Measurements from ENCODE around the gene SCG2.

Gene SCG2

DNA sequence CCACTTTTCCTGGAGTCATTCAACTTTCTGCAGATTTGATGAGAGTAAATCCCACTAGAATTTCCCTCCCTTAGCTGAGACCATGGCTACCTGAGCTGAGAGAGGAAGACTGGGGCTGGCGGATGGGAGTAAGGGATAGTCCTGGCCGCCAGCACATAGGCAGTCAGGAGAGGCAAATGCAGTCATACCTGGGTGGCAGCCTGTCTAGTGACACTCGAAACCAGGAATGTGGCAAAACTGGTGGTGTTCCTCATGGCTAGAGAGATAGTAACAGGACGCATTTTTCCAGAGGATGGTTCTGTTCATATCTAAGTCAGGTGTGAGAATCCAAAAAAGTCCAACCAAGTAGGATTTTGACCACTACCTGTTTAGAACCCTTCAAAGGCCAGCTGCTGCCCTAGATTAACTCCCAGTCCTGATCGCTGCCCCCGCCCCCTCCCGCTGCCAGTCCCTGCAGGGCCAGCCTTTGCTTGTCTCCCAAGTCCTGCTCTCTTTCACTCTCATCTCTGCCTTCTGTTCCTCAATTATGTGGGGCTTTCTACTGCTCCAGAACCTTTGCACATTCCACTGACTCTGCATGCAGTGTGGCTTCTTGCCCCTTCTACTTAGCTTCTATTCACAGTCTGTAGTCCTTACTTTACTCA, 17.4 kb upstream of the SCG2 start:
- Mint-ChIP-seq H3K36me3 (no peaks in the 10 kb centered on the region), H3K27ac (no peak overlapping the region), H3K4me1 (no peaks in the 10 kb centered on the region), H3K4me3 (no peak overlapping the region), H3K27me3 (peaks cover 14% of the 10 kb centered on the region), H3K9me3 (no peaks in the 10 kb centered on the region)

DNA sequence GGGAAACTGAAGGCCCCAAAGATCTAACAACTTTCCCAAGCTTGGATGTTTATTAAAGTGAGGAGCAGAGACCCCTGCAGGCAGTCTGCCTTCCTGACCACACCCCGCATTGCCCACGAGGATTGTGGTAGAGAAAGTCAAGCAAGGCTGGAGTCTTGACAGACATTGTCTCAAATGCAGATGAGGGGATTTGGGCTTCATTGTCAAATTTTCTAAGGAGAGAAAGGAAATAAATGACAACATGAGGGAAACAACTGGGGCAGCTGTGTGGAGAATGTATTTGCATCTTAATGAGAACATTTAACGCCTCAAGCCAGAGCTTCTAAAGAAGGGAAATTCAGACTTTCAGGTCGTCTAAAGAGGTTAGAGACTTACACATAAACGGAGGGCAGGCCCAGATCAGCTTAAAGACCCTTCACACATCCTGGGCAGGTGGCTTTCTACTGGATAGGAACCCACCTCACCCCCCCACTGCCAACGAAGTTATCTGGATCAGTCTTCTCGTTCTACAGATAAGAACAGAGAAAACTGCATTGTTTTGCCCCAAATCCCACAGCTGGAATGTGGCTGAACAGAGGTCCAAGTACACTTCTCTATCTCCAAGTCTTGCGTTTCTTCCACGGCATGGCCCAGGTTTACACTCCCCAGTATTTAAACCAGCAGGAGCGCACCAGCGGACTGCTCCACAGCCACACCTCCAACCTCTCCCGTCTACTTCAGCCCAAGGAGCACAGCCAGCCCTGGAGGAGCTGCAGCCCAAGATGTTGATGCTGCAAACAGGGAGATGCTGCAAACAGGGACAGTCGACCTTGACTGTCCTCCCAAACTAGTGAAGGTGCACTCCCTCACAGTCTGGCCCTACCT, 16.2 kb upstream of the SCG2 start:
- Mint-ChIP-seq H3K4me1 (no peaks in the 10 kb centered on the region), H3K4me3 (no peak overlapping the region), H3K27ac (no peak overlapping the region), H3K27me3 (peaks cover 26% of the 10 kb centered on the region), H3K9me3 (no peaks in the 10 kb centered on the region), H3K36me3 (no peaks in the 10 kb centered on the region)

DNA sequence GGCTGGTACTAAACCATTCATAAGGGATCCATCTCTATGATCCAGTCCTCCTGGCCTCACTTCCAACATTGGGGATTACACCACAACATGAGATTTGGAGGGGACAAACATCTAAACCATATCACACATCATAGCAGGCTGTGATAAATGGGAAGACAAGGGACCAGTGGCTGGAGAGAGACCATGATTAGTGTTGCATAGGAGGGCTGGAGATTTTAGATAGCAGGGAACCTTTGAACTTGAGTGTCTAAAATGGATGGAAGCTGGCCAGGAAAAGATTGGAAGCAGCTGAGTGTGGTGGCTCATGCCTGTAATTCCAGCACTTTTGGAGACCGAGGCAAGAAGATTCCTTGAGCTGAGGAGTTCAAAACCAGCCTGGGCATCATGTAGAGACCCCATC, 12.4 kb upstream of the SCG2 start:
- Mint-ChIP-seq H3K9me3 (no peaks in the 10 kb centered on the region), H3K36me3 (no peaks in the 10 kb centered on the region), H3K27me3 (peaks cover 24% of the 10 kb centered on the region), H3K4me3 (no peak overlapping the region), H3K27ac (no peak overlapping the region), H3K4me1 (no peaks in the 10 kb centered on the region)

DNA sequence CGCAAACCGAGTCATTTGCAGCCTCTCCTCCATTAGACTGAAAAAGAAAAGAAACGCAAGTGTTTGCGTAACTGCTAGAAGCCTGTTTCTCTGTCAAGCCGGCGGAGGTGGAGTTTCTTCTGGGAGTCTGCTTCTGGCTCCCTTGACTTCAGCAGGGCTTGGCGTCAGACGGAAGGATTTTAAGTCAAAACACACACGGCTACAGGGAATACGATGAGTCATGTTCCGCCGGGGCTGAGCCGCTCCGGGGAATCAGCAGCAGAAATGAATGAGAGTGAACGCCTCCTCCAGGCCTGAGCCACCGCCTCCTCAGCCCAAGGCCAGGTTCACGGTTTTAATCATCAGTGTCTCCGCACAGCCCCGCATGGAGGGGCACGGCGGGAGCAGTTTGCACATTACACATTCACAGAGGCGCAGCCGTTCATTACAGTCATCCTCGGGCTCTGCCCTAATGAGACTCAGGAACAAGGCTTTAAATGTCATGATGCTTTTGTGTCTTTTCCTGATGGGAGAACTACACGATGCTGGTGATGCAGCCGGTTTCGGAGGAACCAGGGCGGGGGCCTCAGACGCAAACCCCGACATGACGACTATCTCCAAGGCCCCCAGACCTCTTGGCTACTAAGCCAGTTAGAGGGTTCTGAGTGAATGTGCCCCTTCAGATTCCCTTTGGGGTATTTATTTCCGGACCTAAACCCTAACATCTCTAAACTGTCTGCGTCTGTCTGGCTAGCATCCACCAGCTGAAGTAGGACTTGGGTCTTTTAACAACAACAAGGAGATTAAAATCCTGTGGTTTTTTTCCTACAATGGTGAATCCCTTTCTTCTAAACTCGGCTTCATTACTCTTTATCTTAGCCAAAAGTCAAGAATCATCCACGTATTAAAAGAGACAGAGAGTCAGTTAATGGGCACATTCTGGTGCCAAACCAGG, 11.1 kb upstream of the SCG2 start:
- Mint-ChIP-seq H3K27ac (no peak overlapping the region), H3K4me3 (no peak overlapping the region), H3K27me3 (peaks cover 24% of the 10 kb centered on the region), H3K9me3 (no peaks in the 10 kb centered on the region), H3K4me1 (no peaks in the 10 kb centered on the region), H3K36me3 (no peaks in the 10 kb centered on the region)

DNA sequence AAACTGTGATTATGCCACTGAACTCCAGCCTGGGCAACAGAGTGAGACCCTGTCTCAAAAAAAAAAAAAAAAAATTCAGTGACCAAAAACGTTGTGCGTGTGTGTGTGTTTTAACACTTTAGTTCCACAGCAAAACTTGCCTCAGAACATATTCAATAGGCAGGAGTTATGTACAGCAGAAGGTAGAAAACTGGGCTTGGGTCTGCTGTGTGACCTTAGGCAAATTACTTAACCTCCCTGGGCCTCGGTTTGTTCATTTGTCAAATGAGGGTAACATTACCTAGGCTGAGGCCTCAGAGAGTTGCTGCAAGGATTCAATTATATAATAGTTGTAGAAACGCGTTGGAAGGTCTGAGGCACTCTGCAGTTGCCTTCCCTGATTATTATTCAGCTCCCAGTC, 10.3 kb upstream of the SCG2 start:
- H3K4me1 Mint-ChIP-seq = no peaks in the 10 kb centered on the region
- H3K27me3 Mint-ChIP-seq = peaks cover 24% of the 10 kb centered on the region

DNA sequence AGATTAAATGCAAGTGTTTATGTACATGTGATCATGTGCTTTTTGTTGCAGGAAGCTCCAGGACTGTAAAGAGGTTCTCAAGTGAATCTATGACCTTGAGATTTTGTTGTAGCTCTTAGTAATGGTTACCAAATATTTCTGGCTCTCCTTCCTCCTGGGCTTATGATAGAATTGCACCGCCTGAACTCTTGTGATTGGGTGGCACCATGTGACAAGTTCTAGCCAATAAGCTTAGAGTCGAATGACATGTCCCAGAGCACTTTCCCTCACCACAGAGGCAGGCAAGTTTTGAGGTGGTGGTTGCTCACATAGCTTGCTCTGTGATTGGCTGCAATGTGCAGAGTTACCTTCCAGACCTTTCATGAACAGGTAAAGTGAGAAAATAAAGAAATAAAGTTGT, 8.9 kb upstream of the SCG2 start:
- Mint-ChIP-seq H3K4me1 (no peaks in the 10 kb centered on the region), H3K27ac (no peak overlapping the region), H3K9me3 (peaks cover 4% of the 10 kb centered on the region), H3K36me3 (no peaks in the 10 kb centered on the region), H3K4me3 (no peak overlapping the region), H3K27me3 (peaks cover 27% of the 10 kb centered on the region)

More for the DNA sequence above, 10.3 kb upstream of the SCG2 start:
- no peak overlapping the region for H3K27ac Mint-ChIP-seq
- no peaks in the 10 kb centered on the region for H3K36me3 Mint-ChIP-seq
- no peaks in the 10 kb centered on the region for H3K9me3 Mint-ChIP-seq
- H3K4me3 Mint-ChIP-seq = no peak overlapping the region

DNA sequence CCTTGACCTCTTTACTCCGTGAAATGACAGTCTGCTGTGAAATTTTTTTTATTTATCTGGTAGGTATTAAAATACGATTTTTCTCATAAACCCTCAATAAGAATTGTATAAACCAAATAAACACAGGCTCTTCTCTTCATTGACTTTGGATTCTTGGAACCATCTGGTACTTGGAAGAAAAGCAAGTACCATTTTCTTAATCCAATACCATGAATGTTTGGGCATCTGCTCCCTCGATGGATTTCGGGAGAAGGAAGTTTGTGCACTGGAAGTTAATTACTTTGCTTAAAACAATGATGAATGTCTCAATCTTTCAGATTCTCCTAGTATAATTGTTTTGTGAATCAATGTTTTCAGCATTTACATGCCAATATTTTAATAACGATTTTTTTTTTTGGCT, 5.3 kb upstream of the SCG2 start:
- Mint-ChIP-seq H3K27me3 (peaks cover 11% of the 10 kb centered on the region), H3K36me3 (no peaks in the 10 kb centered on the region), H3K27ac (no peak overlapping the region), H3K4me1 (no peaks in the 10 kb centered on the region), H3K4me3 (no peak overlapping the region), H3K9me3 (peaks cover 4% of the 10 kb centered on the region)

DNA sequence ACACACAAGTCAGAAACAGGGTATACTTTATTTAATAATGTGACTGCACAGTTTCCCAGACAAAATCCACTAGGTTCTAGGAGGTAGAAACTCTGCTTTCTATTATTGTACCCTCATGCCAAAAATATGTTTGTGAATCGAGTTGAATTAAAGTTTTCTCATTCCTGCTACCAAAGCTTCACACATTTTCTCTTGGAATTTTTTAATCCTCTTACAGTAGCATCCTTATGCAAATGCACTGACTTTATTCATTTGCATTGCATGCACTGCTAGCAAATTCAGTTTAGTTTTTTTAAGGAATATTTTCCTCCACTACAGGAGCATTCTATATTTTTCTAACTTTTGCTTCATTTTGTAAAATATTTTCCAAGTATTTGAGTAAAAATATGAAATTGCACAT, 4.8 kb upstream of the SCG2 start:
- H3K36me3 Mint-ChIP-seq = no peaks in the 10 kb centered on the region

DNA sequence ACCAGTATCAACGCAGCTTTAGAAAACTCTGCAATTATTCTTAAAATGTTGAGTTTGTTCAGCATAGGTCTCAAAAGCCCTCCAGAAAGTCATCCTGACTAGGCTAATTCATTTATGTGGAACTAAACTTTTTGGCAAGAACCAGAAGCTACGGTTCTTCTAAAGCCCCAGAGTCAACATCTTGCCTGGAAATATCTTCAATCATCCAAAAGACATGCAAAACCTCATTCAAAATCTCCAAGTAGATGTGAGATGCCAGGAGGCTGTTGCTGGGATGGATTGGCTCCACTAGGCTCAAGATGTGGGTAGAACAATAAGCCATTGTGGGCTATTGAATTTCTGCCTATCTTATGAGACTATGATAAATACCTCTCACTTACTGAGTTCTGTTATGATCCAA, 2.1 kb upstream of the SCG2 start:
- no peak overlapping the region for H3K27ac Mint-ChIP-seq

More for the DNA sequence above, 4.8 kb upstream of the SCG2 start:
- H3K4me1 Mint-ChIP-seq = no peaks in the 10 kb centered on the region
- H3K27ac Mint-ChIP-seq = no peak overlapping the region
- H3K27me3 Mint-ChIP-seq = peaks cover 11% of the 10 kb centered on the region
- H3K4me3 Mint-ChIP-seq = no peak overlapping the region
- H3K9me3 Mint-ChIP-seq = peaks cover 4% of the 10 kb centered on the region

DNA sequence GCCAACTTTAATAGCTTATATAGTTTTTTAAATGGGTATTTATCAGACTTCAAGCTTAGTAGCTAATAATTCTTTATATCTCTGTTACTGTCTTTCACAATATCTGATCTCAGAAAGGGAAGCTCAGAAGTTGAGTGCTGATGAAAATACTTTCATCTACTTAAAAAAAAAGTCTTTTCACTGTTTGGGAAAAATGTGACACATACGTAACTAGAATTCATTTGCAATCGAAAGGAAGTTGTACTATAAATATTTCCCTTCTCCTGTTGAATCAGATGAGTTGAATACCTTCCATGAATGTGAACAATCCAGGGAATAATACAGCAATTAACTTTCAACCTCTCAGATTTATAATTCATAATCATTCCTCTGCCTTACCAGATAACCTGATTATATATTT, 811 bp upstream of the SCG2 start:
- peaks cover 4% of the 10 kb centered on the region for H3K9me3 Mint-ChIP-seq
- H3K27me3 Mint-ChIP-seq = peaks cover 9% of the 10 kb centered on the region
- no peak overlapping the region for H3K4me3 Mint-ChIP-seq
- H3K27ac Mint-ChIP-seq = no peak overlapping the region
- H3K4me1 Mint-ChIP-seq = no peaks in the 10 kb centered on the region
- no peaks in the 10 kb centered on the region for H3K36me3 Mint-ChIP-seq

More for the DNA sequence above, 2.1 kb upstream of the SCG2 start:
- H3K4me1 Mint-ChIP-seq = no peaks in the 10 kb centered on the region
- peaks cover 9% of the 10 kb centered on the region for H3K27me3 Mint-ChIP-seq
- H3K9me3 Mint-ChIP-seq = peaks cover 4% of the 10 kb centered on the region
- H3K4me3 Mint-ChIP-seq = no peak overlapping the region
- H3K36me3 Mint-ChIP-seq = no peaks in the 10 kb centered on the region

DNA sequence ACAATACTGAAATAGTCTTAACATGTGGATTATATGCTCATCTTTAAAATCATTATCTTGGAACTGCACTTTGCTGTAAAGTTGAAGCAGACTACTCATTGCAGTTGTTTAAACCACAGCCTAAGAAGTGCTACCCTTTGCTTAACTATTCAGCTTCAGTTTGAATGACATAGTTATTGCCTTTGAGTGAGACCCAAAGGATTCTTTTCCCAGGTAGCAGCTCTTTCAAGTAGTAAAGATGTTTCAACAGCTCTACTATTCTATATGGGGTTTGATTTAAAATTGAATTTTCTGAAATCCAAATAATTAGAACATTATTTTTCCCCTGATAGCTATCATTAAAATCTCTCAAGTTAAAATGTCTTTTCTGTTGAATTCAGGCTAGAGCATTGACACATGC, 1.1 kb downstream of the SCG2 start:
- no peaks in the 10 kb centered on the region for H3K36me3 Mint-ChIP-seq
- no peaks in the 10 kb centered on the region for H3K9me3 Mint-ChIP-seq
- H3K4me3 Mint-ChIP-seq = no peak overlapping the region
- H3K4me1 Mint-ChIP-seq = no peaks in the 10 kb centered on the region
- H3K27me3 Mint-ChIP-seq = peaks cover 4% of the 10 kb centered on the region
- H3K27ac Mint-ChIP-seq = no peak overlapping the region

DNA sequence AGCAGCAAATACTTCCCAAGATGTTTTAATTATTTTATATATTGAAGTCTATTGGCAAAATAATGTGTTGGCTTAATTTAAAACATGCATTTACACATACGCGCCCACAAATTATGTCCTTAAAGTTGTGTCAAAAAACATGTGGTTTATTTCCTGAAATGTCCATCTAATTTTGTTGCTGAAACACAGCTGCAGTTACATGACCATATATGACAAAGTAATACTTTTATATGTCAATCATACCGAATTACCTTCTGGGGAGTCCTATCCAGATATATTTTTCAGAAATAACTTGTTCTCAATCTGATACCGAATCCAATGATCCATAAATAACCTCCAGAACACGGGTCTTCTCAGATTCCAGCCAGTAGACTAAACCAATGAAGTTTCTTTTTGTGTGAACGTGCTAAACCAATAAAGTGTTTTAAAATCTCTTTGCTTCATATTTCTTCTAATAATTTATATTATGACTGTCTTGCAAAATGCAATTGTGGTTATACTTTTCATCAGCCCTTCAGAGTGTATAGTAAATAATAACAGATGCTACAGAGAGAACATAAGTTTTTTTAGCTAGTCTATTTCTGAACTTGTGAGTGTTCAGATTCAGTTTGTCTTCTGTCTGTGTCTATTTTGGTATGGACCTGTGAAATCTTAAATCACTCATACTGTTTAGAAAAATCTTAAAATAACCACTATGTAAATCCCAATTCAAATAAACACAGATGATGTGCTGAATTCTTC, 2.4 kb downstream of the SCG2 start:
- Mint-ChIP-seq H3K36me3 (no peaks in the 10 kb centered on the region), H3K9me3 (no peaks in the 10 kb centered on the region), H3K4me3 (no peak overlapping the region), H3K27ac (no peak overlapping the region), H3K27me3 (peaks cover 3% of the 10 kb centered on the region), H3K4me1 (no peaks in the 10 kb centered on the region)

DNA sequence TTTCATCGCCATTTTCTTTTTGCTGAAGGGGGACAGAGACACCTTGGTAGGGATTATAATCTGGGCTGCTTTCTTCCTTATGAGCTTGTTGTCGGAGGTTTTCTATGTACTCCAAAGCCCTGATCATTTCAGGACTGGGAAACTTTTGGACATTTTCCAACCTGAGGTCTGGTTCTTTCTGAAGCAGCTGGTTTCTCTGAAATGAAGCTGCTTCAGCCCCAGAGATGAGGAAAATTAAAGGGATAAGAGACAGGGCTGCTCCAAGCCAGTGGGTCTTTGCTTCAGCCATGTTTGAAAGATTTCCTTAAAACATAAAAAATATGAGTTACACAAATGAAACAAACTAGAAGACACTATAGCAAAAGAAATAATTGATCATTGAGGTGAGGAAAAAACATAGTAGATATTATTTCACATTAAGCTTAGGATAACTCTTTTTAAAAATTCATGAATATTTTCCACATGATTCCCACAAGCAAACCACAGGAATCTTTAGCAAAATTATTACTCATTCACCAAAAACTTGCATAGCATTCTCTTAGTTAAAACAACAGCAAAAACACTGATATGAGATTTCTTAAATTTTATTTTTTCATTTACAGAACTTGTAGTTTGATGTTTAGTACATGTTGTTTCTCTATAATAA, 3.0 kb downstream of the SCG2 start:
- no peak overlapping the region for H3K4me3 Mint-ChIP-seq
- peaks cover 1% of the 10 kb centered on the region for H3K27me3 Mint-ChIP-seq
- H3K9me3 Mint-ChIP-seq = no peaks in the 10 kb centered on the region
- no peak overlapping the region for H3K27ac Mint-ChIP-seq
- H3K36me3 Mint-ChIP-seq = no peaks in the 10 kb centered on the region
- no peaks in the 10 kb centered on the region for H3K4me1 Mint-ChIP-seq

DNA sequence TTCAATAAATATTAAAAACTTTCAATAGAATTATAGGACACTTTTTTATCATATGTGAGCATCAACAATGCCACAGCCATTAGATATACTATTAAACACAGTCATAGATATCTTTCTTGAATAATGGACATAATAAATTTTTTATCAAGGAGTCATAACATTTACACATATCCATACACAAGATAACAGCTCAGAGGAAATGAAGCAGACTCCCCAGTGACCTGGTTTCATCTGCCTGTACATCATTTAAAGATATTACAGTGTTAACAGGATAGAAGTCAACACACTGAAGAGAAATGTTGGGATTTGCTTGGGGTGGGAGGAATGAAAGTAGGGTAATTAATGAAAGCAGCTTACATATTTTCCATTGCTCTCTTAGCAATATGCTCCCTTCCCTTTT, 5.1 kb downstream of the SCG2 start:
- H3K36me3 Mint-ChIP-seq = no peaks in the 10 kb centered on the region
- peaks cover 1% of the 10 kb centered on the region for H3K27me3 Mint-ChIP-seq
- no peaks in the 10 kb centered on the region for H3K4me1 Mint-ChIP-seq
- H3K4me3 Mint-ChIP-seq = no peak overlapping the region
- no peak overlapping the region for H3K27ac Mint-ChIP-seq
- H3K9me3 Mint-ChIP-seq = peaks cover 4% of the 10 kb centered on the region

DNA sequence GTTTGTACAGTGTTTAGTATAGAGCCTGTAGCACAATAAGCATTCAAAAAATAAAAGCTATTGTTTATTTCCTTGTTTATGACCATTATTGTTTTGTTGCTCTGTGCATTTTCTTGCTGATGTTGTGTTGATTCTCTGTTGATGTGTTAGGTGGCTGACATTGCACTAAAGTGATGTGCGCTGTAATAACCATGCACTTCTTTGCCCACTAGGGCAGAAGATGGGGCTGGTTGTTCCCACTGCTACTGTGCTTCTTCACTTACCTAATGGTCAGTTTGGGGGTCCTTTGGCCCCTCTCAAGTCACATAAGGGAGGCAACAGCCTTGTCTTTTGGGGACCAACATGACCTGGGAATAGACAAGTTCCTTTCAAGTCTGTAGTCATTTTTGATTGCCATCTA, 6.0 kb downstream of the SCG2 start:
- H3K4me1 Mint-ChIP-seq = no peaks in the 10 kb centered on the region
- H3K36me3 Mint-ChIP-seq = no peaks in the 10 kb centered on the region
- H3K27me3 Mint-ChIP-seq = peaks cover 1% of the 10 kb centered on the region
- no peak overlapping the region for H3K27ac Mint-ChIP-seq
- H3K9me3 Mint-ChIP-seq = peaks cover 4% of the 10 kb centered on the region
- no peak overlapping the region for H3K4me3 Mint-ChIP-seq

Measured in activated naive CD4-positive, alpha-beta T cell treated with anti-CD3 and anti-CD28 coated beads, Interleukin-2, amount 50 U/mL, for 24 hours (primary cell).